Measurements from ENCODE around the gene ATP8A2.

DNA sequence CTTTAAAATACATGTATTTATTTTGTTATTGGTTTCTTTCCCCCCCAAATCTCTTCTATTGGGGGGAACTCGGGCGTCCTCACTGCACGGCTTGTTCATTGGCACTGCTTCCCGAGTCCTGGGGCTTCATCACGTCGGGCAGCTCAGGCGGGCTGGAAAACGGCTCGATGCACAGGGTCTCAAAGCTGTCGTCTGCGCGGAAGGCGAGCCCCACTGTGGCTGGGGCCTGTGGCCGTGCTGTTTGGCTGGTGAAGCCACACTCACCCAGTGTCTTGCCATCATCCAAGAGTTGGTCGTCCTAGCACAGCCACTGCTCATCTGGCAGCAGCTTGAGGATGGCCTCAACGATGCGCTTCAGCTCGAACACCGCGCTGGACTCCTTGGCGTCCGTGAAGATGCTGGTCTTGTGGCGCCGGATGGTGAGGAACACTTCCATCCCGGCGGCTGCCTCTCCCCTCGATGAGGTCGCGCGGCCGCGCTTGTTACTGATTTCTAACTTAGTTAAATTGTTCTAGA, 6.0 kb upstream of the ATP8A2 start:
- TF ChIP-seq ZNF274 (IDR thresholded peaks at IDR 0.05; ENCODE audit: low read depth, low read length) (no peak), SUZ12 (IDR thresholded peaks at IDR 0.05; ENCODE audit: extremely low read depth, insufficient read depth, insufficient read length) (no peak)

All from NT2/D1 (cell line).